ENCODE data around the gene SQSTM1. TPM values are rescaled to one million over a fixed set of nuclear protein-coding genes. Genes with fewer than 3 reads are reported as not detected.

Gene SQSTM1
- total RNA-seq, 1 experiment from 2014 or later, result 105 TPM

GRCh38 chr5:179806250-179807048 is 14.3 kb upstream of the SQSTM1 start, which contains the start of gene MGAT4B:
MGAT4B (minus strand) TSS chr5:179806866; CDS start chr5:179806583, 283 bp downstream.
- Histone ChIP-seq H3K4me1 (ENCODE audit: insufficient read depth, low read length, poor library complexity, severe bottlenecking) (peaks cover 28% of the 10 kb centered on the region), H3K27me3 (replicated peaks; ENCODE audit: insufficient read depth, low read depth, low read length, poor library complexity) (no peaks in the 10 kb centered on the region), H3K4me3 (ENCODE audit: low read depth, low read length, poor library complexity, severe bottlenecking) (peak within 1 kb of the TSS; percentile 76), H3K9me3 (ENCODE audit: low read depth, low read length, poor library complexity, severe bottlenecking) (no peaks in the 10 kb centered on the region), H3K36me3 (ENCODE audit: insufficient read depth, low read length, poor library complexity, severe bottlenecking) (no peaks in the 10 kb centered on the region), H3K27ac (ENCODE audit: low read depth, low read length, poor library complexity, severe bottlenecking) (peak within 1 kb of the TSS; percentile 71)
- BruUV-seq (replicated peaks), result no TSS peak
- DNase-seq (ENCODE audit: low spot score), result peak; percentile 66
- POLR2A ChIA-PET (ENCODE audit: low non-redundant PET), result no interaction called here
- TF ChIP-seq CTCF (conservative IDR thresholded peaks at IDR 0.05; ENCODE audit: low read depth, low read length) (no peak), EZH2 (IDR thresholded peaks at IDR 0.05; ENCODE audit: borderline replicate concordance, low read depth, low read length, poor library complexity, severe bottlenecking) (no peak)
- CTCF ChIA-PET, result interaction anchor here (0.5 kb wide), 1 partner anchor 98 kb away, joined by 7 read pairs; no protein-coding TSS in a partner anchor
- intact Hi-C loops (cut with micrococcal nuclease; ENCODE audit: unreplicated experiment), result no loop called here

GRCh38 chr5:179812135-179812825 is 8.4 kb upstream of the SQSTM1 start:
- no peak overlapping the region for H3K4me3 ChIP-seq (ENCODE audit: low read depth, low read length, poor library complexity, severe bottlenecking)
- no peak overlapping the region for H3K27ac ChIP-seq (ENCODE audit: low read depth, low read length, poor library complexity, severe bottlenecking)
- DNase-seq (ENCODE audit: low spot score), result no peak
- TF ChIP-seq CTCF (conservative IDR thresholded peaks at IDR 0.05; ENCODE audit: low read depth, low read length) (no peak), EZH2 (IDR thresholded peaks at IDR 0.05; ENCODE audit: borderline replicate concordance, low read depth, low read length, poor library complexity, severe bottlenecking) (no peak)
- ChIA-PET POLR2A (ENCODE audit: low non-redundant PET) (no interaction called here), CTCF (no interaction called here)
- H3K9me3 ChIP-seq (ENCODE audit: low read depth, low read length, poor library complexity, severe bottlenecking), result no peaks in the 10 kb centered on the region
- BruUV-seq (replicated peaks), result no TSS peak
- intact Hi-C loops (cut with micrococcal nuclease; ENCODE audit: unreplicated experiment), result no loop called here
- H3K4me1 ChIP-seq (ENCODE audit: insufficient read depth, low read length, poor library complexity, severe bottlenecking), result no peaks in the 10 kb centered on the region
- no peaks in the 10 kb centered on the region for H3K27me3 ChIP-seq (replicated peaks; ENCODE audit: insufficient read depth, low read depth, low read length, poor library complexity)
- H3K36me3 ChIP-seq (ENCODE audit: insufficient read depth, low read length, poor library complexity, severe bottlenecking), result peaks cover 7% of the 10 kb centered on the region

GRCh38 chr5:179812997-179813607 is 7.6 kb upstream of the SQSTM1 start:
- intact Hi-C loops (cut with micrococcal nuclease; ENCODE audit: unreplicated experiment), result no loop called here
- TF ChIP-seq EZH2 (IDR thresholded peaks at IDR 0.05; ENCODE audit: borderline replicate concordance, low read depth, low read length, poor library complexity, severe bottlenecking), result no peak
- DNase-seq (ENCODE audit: low spot score), result no peak
- Histone ChIP-seq H3K4me3 (ENCODE audit: low read depth, low read length, poor library complexity, severe bottlenecking) (no peak overlapping the region), H3K9me3 (ENCODE audit: low read depth, low read length, poor library complexity, severe bottlenecking) (no peaks in the 10 kb centered on the region), H3K36me3 (ENCODE audit: insufficient read depth, low read length, poor library complexity, severe bottlenecking) (peaks cover 7% of the 10 kb centered on the region), H3K27me3 (replicated peaks; ENCODE audit: insufficient read depth, low read depth, low read length, poor library complexity) (no peaks in the 10 kb centered on the region), H3K4me1 (ENCODE audit: insufficient read depth, low read length, poor library complexity, severe bottlenecking) (no peaks in the 10 kb centered on the region), H3K27ac (ENCODE audit: low read depth, low read length, poor library complexity, severe bottlenecking) (no peak overlapping the region)
- CTCF ChIA-PET, result no interaction called here
- BruUV-seq (replicated peaks), result no TSS peak
- POLR2A ChIA-PET (ENCODE audit: low non-redundant PET), result no interaction called here

Measured in A673 (cell line).